ENCODE measurements around the gene SMTNL2. TPM values are rescaled to one million over a fixed set of nuclear protein-coding genes. Genes with fewer than 3 reads are reported as not detected.
A peak's percentile ranks its signal among the peaks of the same experiment; 100 is the strongest.

Gene SMTNL2
- not detected for total RNA-seq

DNA sequence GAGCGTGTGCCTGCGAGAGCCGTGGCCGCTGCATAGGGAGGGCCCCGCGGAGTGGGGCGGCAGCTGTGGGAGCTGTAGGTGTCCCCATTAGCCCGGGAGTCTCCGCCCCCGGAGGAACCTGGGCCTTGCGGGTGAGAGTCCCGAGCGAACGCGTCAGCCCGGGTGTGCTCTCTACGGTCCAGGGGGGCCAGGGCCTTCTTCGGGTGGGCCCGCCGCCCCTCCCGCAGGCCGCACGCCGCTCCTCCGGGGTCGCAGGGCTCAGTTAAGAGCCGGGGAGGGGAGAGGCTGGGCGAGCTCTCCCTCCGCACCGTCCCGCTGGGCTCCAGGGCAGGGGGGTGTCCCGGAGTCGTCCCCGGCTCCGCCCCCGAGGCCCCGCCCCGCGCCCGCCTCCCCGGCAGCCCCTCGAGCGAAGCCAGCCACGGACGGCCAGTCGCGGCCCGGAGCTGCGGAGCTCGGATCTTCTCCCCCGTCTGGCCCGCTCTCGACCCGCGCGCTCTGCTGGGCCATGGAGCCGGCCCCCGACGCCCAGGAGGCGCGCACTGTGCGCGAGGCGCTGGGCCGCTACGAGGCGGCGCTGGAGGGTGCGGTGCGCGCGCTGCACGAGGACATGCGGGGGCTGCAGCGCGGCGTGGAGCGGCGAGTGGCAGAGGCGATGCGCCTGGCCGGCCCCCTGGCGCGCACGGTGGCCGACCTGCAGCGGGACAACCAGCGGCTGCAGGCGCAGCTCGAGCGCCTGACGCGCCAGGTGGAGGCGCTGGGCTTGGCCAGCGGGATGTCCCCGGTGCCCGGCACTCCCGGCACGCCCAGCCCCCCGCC, at the start of gene SMTNL2:
SMTNL2 (plus strand) TSS at position 429 of the 816 bp plus-strand sequence; CDS start at position 506, 77 bp downstream.
- Mint-ChIP-seq H3K27me3 (peaks cover 48% of the 10 kb centered on the region), H3K4me1 (peaks cover 4% of the 10 kb centered on the region), H3K4me3 (peak within 1 kb of the TSS; percentile 63), H3K9me3 (no peaks in the 10 kb centered on the region), H3K27ac (no peak within 1 kb of the TSS), H3K36me3 (no peaks in the 10 kb centered on the region)
- DNase-seq, result peak; percentile 37

DNA sequence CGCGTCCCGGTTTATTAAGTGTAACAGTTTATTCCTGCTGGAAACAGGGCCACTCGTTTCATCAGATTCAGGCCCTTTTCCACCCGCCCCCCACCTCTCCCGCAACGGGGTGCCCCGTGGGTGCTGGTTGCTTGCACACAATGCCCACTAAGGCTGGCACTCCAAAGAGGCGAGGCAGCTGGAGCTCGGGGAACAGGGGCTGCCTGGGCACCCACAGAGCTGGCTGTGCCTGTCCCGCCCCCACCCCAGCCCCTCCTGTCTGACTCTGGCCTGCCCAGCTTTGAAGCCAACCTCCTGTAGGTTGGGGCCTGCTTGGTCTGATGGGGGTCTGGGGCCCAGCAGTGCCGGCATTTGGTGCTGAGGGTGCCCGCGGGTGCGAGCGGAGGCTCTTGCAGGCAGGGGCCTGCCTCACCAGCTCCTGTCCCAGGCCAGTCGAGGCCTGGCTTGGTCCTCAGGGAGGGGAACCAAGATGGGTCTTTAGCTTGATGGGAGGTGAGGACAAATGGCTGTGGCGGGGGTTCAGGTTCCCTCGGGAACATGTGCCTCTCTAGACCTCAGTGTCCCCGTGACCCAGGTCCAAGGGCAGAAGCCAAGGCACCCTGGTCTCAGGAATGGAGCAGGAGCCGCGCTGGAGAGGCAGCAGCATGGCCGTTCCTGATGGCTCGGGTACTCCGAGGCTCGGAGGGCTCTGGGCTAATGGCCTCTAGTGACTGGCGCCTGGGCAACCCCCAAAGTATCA, 49.2 kb upstream of the SMTNL2 start:
- H3K27ac Mint-ChIP-seq, result no peak overlapping the region
- no peaks in the 10 kb centered on the region for H3K9me3 Mint-ChIP-seq
- H3K27me3 Mint-ChIP-seq, result peaks cover 6% of the 10 kb centered on the region
- DNase-seq, result no peak
- peaks cover 7% of the 10 kb centered on the region for H3K4me1 Mint-ChIP-seq
- H3K36me3 Mint-ChIP-seq, result peaks cover 3% of the 10 kb centered on the region
- H3K4me3 Mint-ChIP-seq, result no peak overlapping the region

DNA sequence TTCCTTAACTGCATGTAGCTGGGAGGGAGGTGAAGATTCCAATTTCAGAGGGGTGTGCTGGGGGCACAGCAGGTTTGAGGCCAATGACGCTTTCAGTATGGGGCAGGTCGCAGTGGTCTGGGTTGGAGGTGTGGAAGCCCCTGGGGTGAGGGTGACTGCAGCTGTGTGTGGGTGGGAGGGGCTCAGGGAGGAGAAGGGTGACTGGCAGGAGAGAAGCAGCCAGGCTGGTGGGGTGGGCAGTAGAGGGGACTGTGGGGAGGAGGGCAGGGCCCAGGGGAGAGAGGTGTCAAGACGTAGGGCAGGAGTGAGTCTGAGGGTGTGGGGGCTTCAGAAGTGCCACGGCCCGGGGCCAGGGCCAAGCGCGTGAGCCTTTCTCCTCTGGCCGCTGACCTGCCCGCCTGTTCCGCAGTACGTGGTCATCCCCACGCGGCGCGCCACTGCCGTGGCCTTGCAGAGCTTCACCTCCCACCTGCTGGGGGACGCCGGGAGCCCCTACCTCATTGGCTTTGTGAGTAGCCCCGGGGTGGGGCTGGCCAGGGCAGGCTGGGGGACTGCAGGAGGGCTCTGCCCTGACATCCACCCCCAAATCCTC, 48.6 kb upstream of the SMTNL2 start:
- H3K27ac Mint-ChIP-seq, result no peak overlapping the region
- H3K9me3 Mint-ChIP-seq, result no peaks in the 10 kb centered on the region
- DNase-seq, result no peak
- peaks cover 7% of the 10 kb centered on the region for H3K4me1 Mint-ChIP-seq
- H3K27me3 Mint-ChIP-seq, result peaks cover 6% of the 10 kb centered on the region
- H3K4me3 Mint-ChIP-seq, result no peak overlapping the region
- H3K36me3 Mint-ChIP-seq, result peaks cover 3% of the 10 kb centered on the region

DNA sequence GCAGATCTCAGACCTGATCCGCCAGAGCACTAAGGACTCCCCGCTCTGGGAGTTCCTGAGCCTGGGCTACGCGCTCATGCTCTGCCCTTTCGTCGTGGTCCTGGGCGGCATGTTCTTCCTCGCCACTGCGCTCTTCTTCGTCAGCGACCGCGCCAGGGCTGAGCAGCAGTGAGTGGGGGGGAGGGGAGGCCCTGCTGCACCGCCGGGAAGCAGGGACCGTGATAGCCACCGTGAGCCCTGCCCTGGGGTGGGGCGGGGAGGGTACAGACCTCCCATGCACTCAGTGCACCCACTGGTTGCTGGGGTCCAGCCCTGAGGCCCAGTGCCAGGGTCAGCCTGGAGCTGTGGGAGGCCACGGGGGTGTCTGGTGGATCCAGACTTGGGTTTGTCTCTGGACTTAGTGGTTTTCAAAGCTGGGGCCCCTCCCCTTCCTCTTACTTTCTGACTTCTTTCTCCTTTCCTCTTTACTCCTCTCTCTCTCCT, 48.0 kb upstream of the SMTNL2 start:
- Mint-ChIP-seq H3K4me3 (no peak overlapping the region), H3K27ac (no peak overlapping the region), H3K9me3 (no peaks in the 10 kb centered on the region), H3K36me3 (peaks cover 3% of the 10 kb centered on the region), H3K27me3 (peaks cover 6% of the 10 kb centered on the region), H3K4me1 (peaks cover 7% of the 10 kb centered on the region)
- no peak for DNase-seq

DNA sequence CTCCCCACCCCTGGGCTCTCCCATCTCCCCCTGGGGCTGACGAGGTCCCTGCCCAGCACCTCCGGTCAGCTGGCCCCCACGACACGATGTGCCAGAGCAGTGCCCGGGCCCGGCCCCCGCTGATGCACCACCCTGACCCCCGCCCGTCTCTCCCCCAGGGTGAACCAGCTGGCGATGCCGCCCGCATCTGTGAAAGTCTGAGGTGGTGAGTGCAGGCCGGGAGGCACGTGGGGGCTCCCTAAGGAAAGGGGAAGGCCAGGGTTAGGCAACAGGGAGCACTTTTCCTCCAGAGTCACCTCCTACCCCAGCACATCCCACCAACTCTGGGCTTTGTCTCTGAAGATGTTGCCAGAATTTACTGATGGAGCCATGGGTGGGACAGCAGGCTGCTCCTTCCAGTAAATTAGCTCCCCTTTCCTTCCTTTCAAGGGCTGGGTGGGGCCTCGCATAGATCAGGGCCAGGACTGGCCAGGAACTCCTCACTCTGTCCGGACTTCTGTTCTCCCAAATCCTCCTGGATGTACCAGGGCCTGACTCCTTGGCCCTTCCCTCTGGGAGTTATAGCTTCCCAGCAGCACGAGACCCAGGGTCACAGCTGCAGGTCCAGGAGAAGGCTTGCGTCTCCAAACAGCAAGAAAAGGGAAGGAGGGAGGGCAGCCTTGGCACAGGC, 47.5 kb upstream of the SMTNL2 start:
- Mint-ChIP-seq H3K27ac (no peak overlapping the region), H3K27me3 (peaks cover 6% of the 10 kb centered on the region), H3K9me3 (no peaks in the 10 kb centered on the region), H3K36me3 (peaks cover 3% of the 10 kb centered on the region), H3K4me3 (no peak overlapping the region), H3K4me1 (peaks cover 7% of the 10 kb centered on the region)
- DNase-seq, result no peak

DNA sequence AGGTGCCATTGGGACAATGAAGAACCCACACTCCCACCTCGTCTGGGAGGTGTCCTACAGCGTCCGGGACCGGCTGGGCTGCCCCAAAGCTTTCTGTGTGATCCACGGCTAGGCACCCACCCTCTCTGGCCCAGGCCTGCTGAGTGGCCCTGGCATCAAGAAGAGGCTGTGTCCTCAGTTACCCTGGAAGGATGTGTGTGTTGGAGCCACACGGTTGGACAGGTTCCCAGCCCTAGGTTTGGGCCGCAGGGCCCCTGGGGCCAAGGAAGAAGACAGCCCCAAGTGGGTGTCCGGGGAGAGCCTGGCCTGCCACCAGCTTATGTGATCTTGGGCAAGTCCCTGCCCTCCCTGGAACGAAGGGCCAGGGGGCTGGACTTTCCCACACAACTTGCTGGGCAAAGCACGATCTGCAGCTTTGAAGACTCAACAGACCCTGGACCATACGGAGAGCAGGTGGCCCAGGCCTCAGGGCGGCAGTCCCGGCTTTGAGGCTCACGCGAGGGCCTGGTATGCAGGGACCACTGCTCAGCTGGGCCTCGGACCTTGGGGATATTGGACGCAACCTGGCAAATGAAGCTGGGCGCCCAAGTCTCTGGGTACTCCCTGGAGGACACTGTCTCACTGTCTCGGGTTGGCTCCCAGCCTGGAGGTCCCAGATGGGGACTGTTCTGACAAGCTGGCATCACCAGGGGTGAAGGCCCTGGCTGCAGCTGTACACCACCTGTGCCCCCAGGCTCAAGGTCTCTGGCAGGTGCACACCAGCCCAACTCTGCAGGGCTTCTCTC, 46.7 kb upstream of the SMTNL2 start:
- H3K36me3 Mint-ChIP-seq, result peaks cover 10% of the 10 kb centered on the region
- peaks cover 7% of the 10 kb centered on the region for H3K4me1 Mint-ChIP-seq
- DNase-seq, result no peak
- no peak overlapping the region for H3K4me3 Mint-ChIP-seq
- H3K27ac Mint-ChIP-seq, result no peak overlapping the region
- H3K9me3 Mint-ChIP-seq, result no peaks in the 10 kb centered on the region
- H3K27me3 Mint-ChIP-seq, result peaks cover 6% of the 10 kb centered on the region

DNA sequence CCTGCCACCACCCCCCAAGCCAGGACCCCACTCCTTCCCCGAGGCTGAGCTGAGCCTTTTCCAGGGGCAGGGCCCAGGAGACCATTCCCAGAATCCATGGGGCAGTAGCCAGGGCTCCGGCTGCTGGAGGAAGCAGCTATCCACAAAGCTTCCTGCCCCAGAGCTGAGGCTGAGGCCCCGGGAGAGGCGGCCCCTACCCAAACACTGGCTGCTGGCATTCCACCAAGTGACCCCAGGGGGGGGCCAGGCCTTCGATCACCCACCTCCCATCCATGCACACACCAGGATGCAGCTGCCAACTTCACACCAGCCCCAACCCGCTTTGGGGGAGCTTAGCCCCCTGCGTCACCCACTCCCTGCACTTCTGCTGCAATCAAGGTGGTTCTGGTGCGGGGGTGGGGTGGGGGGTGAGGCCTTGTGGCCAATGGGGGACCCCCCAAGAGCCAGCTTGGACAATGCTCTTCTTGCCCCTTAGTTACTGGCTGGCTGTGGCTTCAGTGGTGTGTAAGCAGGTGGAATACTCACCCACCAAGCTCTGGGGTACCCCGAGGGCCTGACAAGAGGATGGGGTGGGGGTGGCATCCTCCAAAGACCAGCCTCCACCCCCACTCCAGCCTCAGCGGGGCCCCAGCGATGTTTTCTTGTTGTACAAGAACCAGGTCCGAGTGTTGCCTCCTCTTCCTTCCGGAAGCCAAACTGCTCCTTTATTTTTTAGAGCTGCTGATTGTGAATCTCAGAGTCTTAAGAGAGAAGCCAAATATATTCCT, 45.9 kb upstream of the SMTNL2 start:
- H3K27me3 Mint-ChIP-seq, result peaks cover 2% of the 10 kb centered on the region
- no peak for DNase-seq
- H3K4me3 Mint-ChIP-seq, result no peak overlapping the region
- H3K9me3 Mint-ChIP-seq, result no peaks in the 10 kb centered on the region
- H3K27ac Mint-ChIP-seq, result no peak overlapping the region
- H3K4me1 Mint-ChIP-seq, result peaks cover 5% of the 10 kb centered on the region
- peaks cover 10% of the 10 kb centered on the region for H3K36me3 Mint-ChIP-seq

DNA sequence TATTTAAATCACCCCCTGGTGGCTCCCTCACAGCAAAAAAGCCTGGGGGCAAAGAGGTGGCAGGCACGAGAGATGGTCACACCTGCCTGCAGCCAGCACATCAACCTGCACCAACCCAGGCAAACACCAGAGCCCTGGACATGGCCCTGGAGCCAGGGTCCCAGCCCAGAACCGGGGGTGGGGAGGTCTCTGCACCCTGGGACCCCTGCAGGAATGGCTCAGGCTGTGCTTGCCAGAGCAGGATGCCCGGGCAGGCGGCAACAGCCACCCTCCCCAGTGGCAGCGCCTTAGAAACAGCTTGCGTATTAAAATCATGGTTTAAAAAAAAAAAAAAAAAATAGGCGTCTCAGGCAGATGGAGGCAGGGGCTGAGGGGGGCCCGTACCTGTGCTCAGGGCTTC, 45.3 kb upstream of the SMTNL2 start:
- Mint-ChIP-seq H3K27me3 (no peaks in the 10 kb centered on the region), H3K4me1 (peaks cover 2% of the 10 kb centered on the region), H3K27ac (no peak overlapping the region), H3K9me3 (no peaks in the 10 kb centered on the region), H3K4me3 (no peak overlapping the region), H3K36me3 (peaks cover 12% of the 10 kb centered on the region)
- DNase-seq, result no peak

DNA sequence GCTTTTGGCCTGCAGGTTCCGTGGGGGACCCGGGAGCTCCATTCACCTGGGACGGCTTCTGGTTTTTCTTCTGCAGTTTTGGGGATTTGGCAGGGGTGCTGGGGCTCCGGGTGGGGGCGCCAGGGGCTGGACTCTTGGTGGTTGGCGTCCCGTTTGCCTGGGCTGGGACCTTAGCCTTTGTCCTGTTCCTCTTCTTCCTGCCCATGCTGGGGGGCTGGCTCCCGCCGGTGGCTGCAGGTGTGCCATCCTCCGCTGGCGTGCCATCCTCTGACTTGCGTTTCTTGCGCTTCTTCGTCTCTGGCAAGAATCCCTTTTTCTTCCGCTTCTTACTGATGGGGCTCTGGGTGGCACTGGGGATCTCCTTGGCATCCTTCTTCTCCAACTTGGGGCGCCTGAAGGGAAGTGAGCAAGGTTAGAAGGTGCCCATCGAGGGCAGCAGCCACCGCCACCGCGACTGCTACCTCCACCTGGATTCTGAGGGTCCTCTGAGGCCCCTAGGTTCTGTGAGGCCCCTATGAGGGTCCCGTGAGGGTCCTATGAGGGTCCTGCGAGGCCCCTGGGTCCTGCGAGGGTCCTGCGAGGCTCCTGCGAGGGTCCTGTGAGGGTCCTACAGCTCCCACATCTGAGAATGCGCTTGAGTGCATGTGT, 44.6 kb upstream of the SMTNL2 start:
- DNase-seq, result no peak
- Mint-ChIP-seq H3K4me3 (no peak overlapping the region), H3K4me1 (no peaks in the 10 kb centered on the region), H3K9me3 (no peaks in the 10 kb centered on the region), H3K36me3 (peaks cover 12% of the 10 kb centered on the region), H3K27me3 (no peaks in the 10 kb centered on the region), H3K27ac (no peak overlapping the region)

DNA sequence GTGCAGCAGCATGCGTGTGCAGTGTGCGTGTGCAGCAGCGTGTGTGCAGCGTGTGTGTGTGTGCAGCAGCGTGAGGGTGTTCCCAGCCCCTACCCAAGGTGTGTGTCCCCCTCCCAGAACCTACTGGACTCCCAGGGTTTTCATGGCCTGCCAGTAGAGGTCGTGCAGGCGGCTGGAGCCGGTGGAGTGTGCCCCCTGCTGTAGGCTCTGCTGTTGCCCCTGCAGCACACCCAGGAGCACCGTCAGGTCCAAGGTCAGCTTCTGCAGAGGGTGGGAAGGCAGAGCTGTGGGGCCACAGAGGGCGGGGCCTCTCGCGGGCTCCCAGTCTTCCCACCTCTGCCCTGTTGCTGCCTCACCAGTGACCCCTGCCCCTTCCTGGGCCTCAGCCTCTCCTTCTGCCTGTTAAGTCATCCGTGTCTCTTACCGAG, 44.1 kb upstream of the SMTNL2 start:
- Mint-ChIP-seq H3K4me3 (no peak overlapping the region), H3K27ac (no peak overlapping the region), H3K36me3 (peaks cover 12% of the 10 kb centered on the region), H3K27me3 (no peaks in the 10 kb centered on the region), H3K4me1 (no peaks in the 10 kb centered on the region), H3K9me3 (no peaks in the 10 kb centered on the region)
- no peak for DNase-seq

DNA sequence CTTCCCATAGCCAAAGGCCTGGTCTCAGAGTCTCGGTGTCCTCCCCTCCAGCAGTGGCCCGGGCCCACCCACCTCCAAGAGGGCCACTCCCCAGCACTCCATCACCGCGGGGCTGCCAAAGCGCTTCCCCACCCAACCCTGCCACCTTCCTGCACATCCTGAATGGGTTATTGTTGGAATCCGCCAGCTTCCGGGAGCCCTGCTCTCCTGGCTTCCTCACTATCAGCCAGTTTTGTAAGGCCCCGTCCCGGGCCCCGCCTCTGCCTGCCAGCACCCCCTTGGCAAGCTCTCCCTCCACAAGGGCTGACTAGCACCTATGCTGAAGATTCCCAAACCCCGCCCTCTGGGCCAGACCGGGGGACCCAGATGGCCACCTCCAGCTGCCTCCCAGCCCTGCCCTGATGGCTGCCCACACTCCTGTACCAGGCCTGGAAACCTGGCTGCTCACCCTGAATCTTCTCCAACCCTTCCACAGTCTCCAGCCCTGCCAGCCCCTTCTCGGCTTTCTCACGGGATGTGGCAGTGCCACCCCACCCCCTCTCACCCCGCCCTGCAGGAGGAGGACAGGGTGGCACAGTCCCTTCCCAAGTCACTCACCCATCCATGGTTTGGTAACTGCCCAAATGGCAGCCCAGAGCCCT, 43.5 kb upstream of the SMTNL2 start:
- H3K9me3 Mint-ChIP-seq, result no peaks in the 10 kb centered on the region
- DNase-seq, result no peak
- no peaks in the 10 kb centered on the region for H3K4me1 Mint-ChIP-seq
- H3K27ac Mint-ChIP-seq, result no peak overlapping the region
- H3K36me3 Mint-ChIP-seq, result peaks cover 12% of the 10 kb centered on the region
- H3K4me3 Mint-ChIP-seq, result no peak overlapping the region
- no peaks in the 10 kb centered on the region for H3K27me3 Mint-ChIP-seq

DNA sequence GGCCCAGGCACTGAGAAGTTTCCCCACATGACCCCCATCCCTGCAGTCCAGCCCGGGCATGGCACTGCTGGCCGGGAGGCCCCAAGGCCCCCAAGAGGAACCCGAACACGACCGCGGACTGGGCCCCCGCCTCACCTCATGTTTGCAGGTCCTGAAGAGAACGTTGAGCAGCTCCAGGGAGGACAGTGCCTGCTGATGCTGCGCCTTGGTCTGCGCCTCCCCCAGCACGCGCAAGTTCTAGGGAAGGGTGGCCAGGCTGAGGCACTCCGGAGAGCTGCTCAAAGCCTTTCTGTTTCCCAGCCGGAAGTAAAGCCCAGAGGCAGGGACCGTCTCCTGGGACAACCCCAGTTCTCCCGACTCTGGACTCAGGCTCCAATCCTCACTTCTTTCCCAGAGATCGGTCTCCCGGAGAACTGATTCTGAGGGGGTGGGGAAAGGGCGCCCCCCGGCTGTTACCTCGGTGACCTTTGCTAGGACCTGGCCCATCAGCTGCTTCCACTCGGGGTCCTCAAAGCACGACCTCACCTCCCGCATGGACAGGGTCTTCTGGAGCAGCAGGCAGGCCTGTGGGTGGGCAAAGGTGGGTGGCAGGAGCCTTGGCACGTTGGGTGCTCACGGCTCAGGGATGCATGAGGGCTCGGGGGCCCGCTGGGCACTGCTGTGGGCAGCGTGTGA, 42.9 kb upstream of the SMTNL2 start:
- H3K4me3 Mint-ChIP-seq, result no peak overlapping the region
- DNase-seq, result no peak
- no peaks in the 10 kb centered on the region for H3K4me1 Mint-ChIP-seq
- H3K27me3 Mint-ChIP-seq, result no peaks in the 10 kb centered on the region
- H3K36me3 Mint-ChIP-seq, result peaks cover 12% of the 10 kb centered on the region
- H3K9me3 Mint-ChIP-seq, result no peaks in the 10 kb centered on the region
- no peak overlapping the region for H3K27ac Mint-ChIP-seq
